Caco-2 (cell line): ENCODE results near the gene ST8SIA3. TPM values are rescaled to one million over a fixed set of nuclear protein-coding genes. Genes with fewer than 3 reads are reported as not detected.

Source experiments
- BruUV-seq: library from RNA; stranded (reverse); fragments of 400-500 nt; replicated peaks from 2 replicates; lab custom pipeline; 2021; lab: Mats Ljungman, UMichigan
- CTCF ChIA-PET: fragments of 300-600 bp; sonication (Branson Sonifier 250); formaldehyde crosslinking; loops from one replicate; lab custom pipeline; 2022; ENCODE audit warnings: antibody characterized with exemption; lab: Charles Lee
- POLR2A ChIA-PET: fragments of 300-600 bp; sonication (Branson Sonifier 250); formaldehyde crosslinking; loops from one replicate; lab custom pipeline; 2022; ENCODE audit warnings: antibody characterized with exemption; lab: Charles Lee
- DNase-seq, 2 experiments: peaks; one replicate each; pipeline versions ENCODE4 v3.0.0 to v3.0.0-alpha.2; 2020 to 2022
- H3K27me3 ChIP-seq: replicated peaks from 2 replicates; pipeline ENCODE4 v1.6.0; 2011; ENCODE audit warnings: low read length; ENCODE audit not compliant: control insufficient read depth, insufficient read depth
- H3K36me3 ChIP-seq: 2 replicates; pipeline ENCODE4 v1.5.1; 2011; ENCODE audit warnings: low read length; ENCODE audit not compliant: control insufficient read depth, insufficient read depth
- H3K4me1 ChIP-seq: fragments of 250-450 bp; sonication (Bioruptor Pico); 2 replicates; pipeline ENCODE4 v1.5.1; 2020; ENCODE audit warnings: mild to moderate bottlenecking
- H3K4me3 ChIP-seq: 2 replicates; pipeline ENCODE4 v1.5.1; 2011; ENCODE audit warnings: low read depth, mild to moderate bottlenecking, control low read depth, low read length
- H3K9me3 ChIP-seq: fragments of 250-450 bp; sonication (Bioruptor Pico); 2 replicates; pipeline ENCODE4 v1.5.1; 2020; ENCODE audit warnings: mild to moderate bottlenecking, moderate library complexity
- H3K27ac Mint-ChIP-seq: one replicate; pipeline ENCODE4 v1.8.0; 2022; ENCODE audit warnings: mixed read lengths; ENCODE audit not compliant: unreplicated experiment
- H3K27me3 Mint-ChIP-seq: one replicate; pipeline ENCODE4 v1.8.0; 2022; ENCODE audit warnings: mixed read lengths; ENCODE audit not compliant: insufficient read depth, unreplicated experiment
- H3K36me3 Mint-ChIP-seq: one replicate; pipeline ENCODE4 v1.8.0; 2022; ENCODE audit warnings: mild to moderate bottlenecking, mixed read lengths; ENCODE audit not compliant: insufficient read depth, unreplicated experiment
- H3K4me1 Mint-ChIP-seq: one replicate; pipeline ENCODE4 v1.8.0; 2022; ENCODE audit warnings: low read depth, mixed read lengths; ENCODE audit not compliant: unreplicated experiment
- H3K4me3 Mint-ChIP-seq: one replicate; pipeline ENCODE4 v1.8.0; 2022; ENCODE audit warnings: mild to moderate bottlenecking, moderate library complexity, mixed read lengths; ENCODE audit not compliant: unreplicated experiment
- H3K9me3 Mint-ChIP-seq: one replicate; pipeline ENCODE4 v1.8.0; 2022; ENCODE audit warnings: mixed read lengths; ENCODE audit not compliant: unreplicated experiment
- intact Hi-C: fragments of 100-400 bp; cut with micrococcal nuclease; formaldehyde crosslinking; loops from one replicate; pipeline ENCODE4 v1.10.0; 2022; ENCODE audit not compliant: unreplicated experiment
- total RNA-seq: library from RNA; stranded (reverse); gene quantifications from 2 replicates; pipeline ENCODE4 v1.2.3, GENCODE V29; 2022
- TF ChIP-seq, protein P1 (sequence below), 2 experiments: fragments of 200-600 bp in 1 of 2; IDR thresholded peaks; 1 replicate in 1 of 2; 2 replicates in 1 of 2; pipeline versions ENCODE4 v1.5.1 to v1.8.0; 2011 to 2022; ENCODE audit warnings: antibody characterized with exemption in 1 of 2, control low read depth in 1 of 2, inconsistent platforms in 1 of 2, low read depth in 1 of 2, low read length in 1 of 2, mild to moderate bottlenecking in 1 of 2, moderate library complexity in 1 of 2; ENCODE audit not compliant: insufficient read depth in 1 of 2, severe bottlenecking in 1 of 2, unreplicated experiment in 1 of 2

ST8SIA3 gene
- total RNA-seq, 1 experiment from 2014 or later: not detected

DNA sequence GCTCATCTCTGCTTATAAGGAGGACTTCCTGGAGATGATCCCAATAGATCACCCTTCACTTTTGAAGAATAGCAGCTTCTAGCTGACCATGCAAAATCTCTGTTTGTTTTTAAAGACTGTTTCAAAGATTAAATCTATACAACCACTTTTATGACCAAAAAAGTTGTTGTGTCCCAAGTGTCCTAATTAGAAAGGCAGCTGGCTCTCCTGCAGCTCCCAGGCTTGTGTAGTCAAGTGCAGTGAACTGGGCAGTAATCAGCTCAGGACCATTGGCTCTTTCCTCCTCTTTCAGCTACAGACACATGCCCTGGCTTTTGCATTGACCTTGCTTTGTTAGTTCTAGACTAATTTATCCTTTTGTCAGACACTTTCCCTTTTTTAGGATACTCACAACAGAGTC, 10.4 kb downstream of the ST8SIA3 start:
- no peaks in the 10 kb centered on the region for H3K9me3 Mint-ChIP-seq
- no TSS peak for BruUV-seq

DNA sequence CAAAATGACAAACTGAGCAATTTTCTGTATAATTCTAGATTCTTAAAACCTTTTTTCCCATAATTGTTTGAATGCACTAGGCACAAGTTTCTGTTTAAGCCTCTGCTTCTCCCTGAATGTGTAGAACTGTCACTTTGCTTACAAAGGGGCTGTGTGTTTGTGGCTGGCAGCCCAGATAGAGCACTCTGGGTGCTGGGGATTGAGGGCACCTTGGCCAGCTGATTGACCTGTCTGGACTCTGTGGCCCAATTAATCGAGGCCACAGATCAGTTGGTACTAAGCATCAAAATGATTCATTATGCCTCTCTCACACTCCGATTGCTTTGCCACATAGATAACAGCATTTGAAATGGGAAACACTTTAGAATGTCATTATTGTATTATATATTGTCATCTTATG, 12.1 kb downstream of the ST8SIA3 start:
- Histone ChIP-seq H3K4me1 (no peaks in the 10 kb centered on the region), H3K4me3 (no peak overlapping the region), H3K36me3 (no peaks in the 10 kb centered on the region), H3K27me3 (no peaks in the 10 kb centered on the region), H3K9me3 (no peaks in the 10 kb centered on the region)
- BruUV-seq: no TSS peak
- no peak for DNase-seq
- H3K4me3 Mint-ChIP-seq: no peak overlapping the region
- intact Hi-C loops: no loop called here
- ChIA-PET CTCF (no interaction called here), POLR2A (no interaction called here)
- no peaks in the 10 kb centered on the region for H3K4me1 Mint-ChIP-seq
- no peaks in the 10 kb centered on the region for H3K9me3 Mint-ChIP-seq
- H3K27ac Mint-ChIP-seq: no peak overlapping the region
- TF ChIP-seq, protein P1, sequence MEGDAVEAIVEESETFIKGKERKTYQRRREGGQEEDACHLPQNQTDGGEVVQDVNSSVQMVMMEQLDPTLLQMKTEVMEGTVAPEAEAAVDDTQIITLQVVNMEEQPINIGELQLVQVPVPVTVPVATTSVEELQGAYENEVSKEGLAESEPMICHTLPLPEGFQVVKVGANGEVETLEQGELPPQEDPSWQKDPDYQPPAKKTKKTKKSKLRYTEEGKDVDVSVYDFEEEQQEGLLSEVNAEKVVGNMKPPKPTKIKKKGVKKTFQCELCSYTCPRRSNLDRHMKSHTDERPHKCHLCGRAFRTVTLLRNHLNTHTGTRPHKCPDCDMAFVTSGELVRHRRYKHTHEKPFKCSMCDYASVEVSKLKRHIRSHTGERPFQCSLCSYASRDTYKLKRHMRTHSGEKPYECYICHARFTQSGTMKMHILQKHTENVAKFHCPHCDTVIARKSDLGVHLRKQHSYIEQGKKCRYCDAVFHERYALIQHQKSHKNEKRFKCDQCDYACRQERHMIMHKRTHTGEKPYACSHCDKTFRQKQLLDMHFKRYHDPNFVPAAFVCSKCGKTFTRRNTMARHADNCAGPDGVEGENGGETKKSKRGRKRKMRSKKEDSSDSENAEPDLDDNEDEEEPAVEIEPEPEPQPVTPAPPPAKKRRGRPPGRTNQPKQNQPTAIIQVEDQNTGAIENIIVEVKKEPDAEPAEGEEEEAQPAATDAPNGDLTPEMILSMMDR (IDR thresholded peaks at IDR 0.05; ENCODE audit: insufficient read depth in 1 of 2, low read depth in 1 of 2, low read length in 1 of 2, severe bottlenecking in 1 of 2, unreplicated experiment in 1 of 2): no peak
- H3K27me3 Mint-ChIP-seq: peaks cover 8% of the 10 kb centered on the region
- H3K36me3 Mint-ChIP-seq: no peaks in the 10 kb centered on the region

More for the DNA sequence above, 10.4 kb downstream of the ST8SIA3 start:
- Histone ChIP-seq H3K4me3 (no peak overlapping the region), H3K27me3 (no peaks in the 10 kb centered on the region), H3K36me3 (no peaks in the 10 kb centered on the region), H3K4me1 (no peaks in the 10 kb centered on the region), H3K9me3 (no peaks in the 10 kb centered on the region)
- no peaks in the 10 kb centered on the region for H3K4me1 Mint-ChIP-seq
- no peaks in the 10 kb centered on the region for H3K36me3 Mint-ChIP-seq
- TF ChIP-seq, protein P1 (IDR thresholded peaks at IDR 0.05; ENCODE audit: insufficient read depth in 1 of 2, low read depth in 1 of 2, low read length in 1 of 2, severe bottlenecking in 1 of 2, unreplicated experiment in 1 of 2): no peak
- no peak for DNase-seq
- H3K27me3 Mint-ChIP-seq: peaks cover 3% of the 10 kb centered on the region
- no peak overlapping the region for H3K27ac Mint-ChIP-seq
- H3K4me3 Mint-ChIP-seq: no peak overlapping the region
- POLR2A ChIA-PET: no interaction called here
- intact Hi-C loops: no loop called here
- CTCF ChIA-PET: no interaction called here

DNA sequence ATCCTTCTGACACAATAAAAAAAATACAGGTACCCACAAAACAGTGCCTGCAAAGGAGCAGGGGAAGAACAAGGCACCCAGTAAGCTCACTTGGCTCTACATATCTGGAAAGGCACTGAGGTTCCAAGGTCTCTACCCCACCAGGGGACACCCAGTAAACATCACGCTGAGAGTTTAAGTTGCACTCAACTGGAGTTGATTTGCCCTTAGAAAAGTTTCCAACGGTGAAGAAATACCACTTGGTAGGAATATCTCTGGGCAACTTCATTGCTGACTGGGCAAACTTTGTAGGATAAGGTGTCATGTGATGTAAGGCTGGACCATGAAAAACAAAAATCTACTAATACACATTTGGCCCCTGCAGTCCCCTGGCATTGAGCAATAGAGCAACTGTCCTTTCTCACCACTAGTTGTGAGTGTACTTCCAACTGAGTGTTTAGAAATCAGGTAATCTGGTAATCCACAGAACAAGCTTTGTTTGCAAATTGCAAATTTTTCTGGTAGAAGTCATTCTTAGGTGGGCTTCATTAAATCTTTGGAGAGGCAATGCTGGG, 14.2 kb downstream of the ST8SIA3 start:
- TF ChIP-seq, protein P1 (IDR thresholded peaks at IDR 0.05; ENCODE audit: insufficient read depth in 1 of 2, low read depth in 1 of 2, low read length in 1 of 2, severe bottlenecking in 1 of 2, unreplicated experiment in 1 of 2): no peak
- H3K4me3 Mint-ChIP-seq: no peak overlapping the region
- H3K4me1 Mint-ChIP-seq: no peaks in the 10 kb centered on the region
- H3K9me3 Mint-ChIP-seq: no peaks in the 10 kb centered on the region
- H3K36me3 Mint-ChIP-seq: no peaks in the 10 kb centered on the region
- Histone ChIP-seq H3K4me3 (no peak overlapping the region), H3K4me1 (no peaks in the 10 kb centered on the region), H3K9me3 (no peaks in the 10 kb centered on the region), H3K27me3 (no peaks in the 10 kb centered on the region), H3K36me3 (no peaks in the 10 kb centered on the region)
- CTCF ChIA-PET: no interaction called here
- no TSS peak for BruUV-seq
- no peak overlapping the region for H3K27ac Mint-ChIP-seq
- intact Hi-C loops: no loop called here
- DNase-seq: no peak
- peaks cover 6% of the 10 kb centered on the region for H3K27me3 Mint-ChIP-seq
- POLR2A ChIA-PET: no interaction called here
